Suppressor macrophage (primary cell): Measurements from ENCODE around the gene SLC12A2.

Experiments
- DNase-seq, 4 experiments: peaks; one replicate each; pipeline ENCODE4 v3.0.0-alpha.2; 2020 to 2022
- total RNA-seq, 17 experiments: gene quantifications; one replicate each; lab custom pipeline; 2026; ENCODE audit warnings: mixed read lengths in 6 of 17, inconsistent platforms in 3 of 17; lab: John Stamatoyannopoulos, UW

The SLC12A2 gene
- total RNA-seq = 16.2 to 50.7 (median 34.8) reads per million in 17 experiments

DNA sequence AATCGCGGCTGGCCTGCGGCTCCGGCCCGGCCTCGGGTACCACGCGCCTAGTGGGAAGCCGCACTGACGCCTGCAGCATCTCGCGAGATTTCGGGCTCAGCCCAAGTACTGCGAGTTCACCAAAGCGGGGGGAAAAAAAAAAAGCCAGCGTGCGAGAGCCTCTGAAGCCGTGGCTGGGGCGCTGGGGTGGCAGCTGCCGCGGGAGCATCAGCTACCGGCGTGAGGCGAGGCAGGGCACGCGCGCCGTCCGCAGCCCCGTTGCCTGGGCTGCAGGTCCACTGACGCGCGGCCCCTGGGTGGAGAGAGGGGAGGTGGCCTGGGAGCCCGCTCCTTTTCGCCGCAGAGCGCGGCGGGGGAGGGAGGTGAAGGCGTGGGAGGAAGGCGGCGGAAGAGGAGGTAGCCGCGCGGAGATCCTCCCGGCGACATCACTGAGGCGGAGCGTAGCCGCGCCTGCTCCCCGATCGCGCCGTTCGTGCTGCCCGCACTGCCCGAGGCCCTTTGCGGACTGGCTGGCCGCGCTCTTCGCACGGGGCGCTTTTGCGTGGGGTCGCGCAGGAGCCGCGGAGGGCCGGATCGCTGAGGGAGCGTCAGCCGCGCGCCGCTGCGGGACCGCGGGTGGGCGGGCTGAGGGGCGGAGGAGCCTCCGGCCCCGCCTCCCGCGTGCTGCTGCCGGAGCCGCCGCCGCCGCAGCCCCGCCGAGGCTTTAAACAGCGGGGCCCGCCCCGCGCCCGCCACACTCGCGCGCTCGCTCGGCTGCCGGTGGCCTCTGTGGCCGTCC is at the start of gene SLC12A2:
SLC12A2 (plus strand) TSS at position 734 of the 778 bp plus-strand sequence. CDS start 189 bp downstream, outside the sequence.
- peak; percentile 93 to 99 (median 96) for DNase-seq

GRCh38 chr5:128035689-128036088 is 47.9 kb upstream of the SLC12A2 start:
- DNase-seq = no peak

DNA sequence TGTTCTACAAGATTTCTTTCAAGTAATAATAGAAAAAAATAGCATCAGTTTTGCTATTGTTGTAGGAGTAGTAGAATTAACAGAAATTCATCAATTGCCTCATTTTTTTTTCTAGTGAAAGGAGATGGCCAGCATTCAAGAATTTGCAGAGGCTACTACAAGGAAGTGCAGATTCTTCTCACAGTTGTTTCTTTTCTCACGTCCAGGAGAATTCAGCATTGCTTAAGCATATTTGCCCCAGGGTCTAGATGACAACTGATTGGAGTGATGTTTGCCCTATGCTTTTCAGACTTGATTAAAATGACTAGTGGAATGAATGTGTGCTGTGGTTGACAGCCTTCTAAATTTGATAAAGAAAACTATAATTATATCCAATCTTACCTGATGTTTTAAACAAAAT is 46.6 kb upstream of the SLC12A2 start:
- DNase-seq = no peak

DNA sequence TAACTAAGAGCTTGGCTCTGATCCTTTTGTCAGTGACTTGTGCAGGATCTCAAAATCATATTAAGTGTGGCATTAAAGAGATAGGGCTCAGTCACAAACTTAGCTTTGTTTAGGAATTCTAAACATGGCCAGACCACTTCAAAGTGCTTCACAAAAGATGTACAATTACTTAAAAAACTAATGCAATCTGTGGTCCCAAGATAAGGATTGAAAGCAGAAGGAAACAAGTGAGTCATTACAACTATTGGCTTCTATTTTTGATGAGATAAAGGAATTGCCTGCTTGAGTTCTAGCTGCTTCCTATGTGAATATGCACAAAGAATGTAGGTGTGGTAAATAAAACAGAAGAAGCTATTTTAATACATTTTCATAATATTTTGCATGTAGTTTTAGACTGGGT is 44.9 kb upstream of the SLC12A2 start:
- peak in 2 of 4 experiments; percentile 9 to 18 for DNase-seq

DNA sequence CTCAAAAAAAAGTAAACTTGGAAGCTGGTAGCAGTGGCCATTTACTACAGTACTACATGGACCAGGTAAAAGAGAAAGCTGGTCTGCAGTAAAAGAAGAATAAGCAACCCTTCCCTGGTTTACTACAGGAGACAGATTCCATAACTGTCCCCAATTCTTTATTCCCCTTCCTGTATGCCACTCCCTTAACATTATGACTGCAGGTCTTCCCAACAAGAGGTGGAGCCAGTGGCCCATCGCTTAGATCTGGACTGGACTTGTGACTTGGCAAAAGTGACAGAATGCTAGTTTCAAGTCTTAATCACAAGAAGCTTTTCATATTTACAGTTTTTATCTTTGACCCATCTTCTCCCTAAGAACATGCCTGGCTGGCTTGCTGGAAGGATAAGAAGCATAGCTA is 42.6 kb upstream of the SLC12A2 start:
- DNase-seq = no peak

GRCh38 chr5:128052780-128053179 is 30.8 kb upstream of the SLC12A2 start:
- DNase-seq = no peak

- no peak for DNase-seq
Observed at GRCh38 chr5:128053291-128053954, 30.1 kb upstream of the SLC12A2 start.

DNA sequence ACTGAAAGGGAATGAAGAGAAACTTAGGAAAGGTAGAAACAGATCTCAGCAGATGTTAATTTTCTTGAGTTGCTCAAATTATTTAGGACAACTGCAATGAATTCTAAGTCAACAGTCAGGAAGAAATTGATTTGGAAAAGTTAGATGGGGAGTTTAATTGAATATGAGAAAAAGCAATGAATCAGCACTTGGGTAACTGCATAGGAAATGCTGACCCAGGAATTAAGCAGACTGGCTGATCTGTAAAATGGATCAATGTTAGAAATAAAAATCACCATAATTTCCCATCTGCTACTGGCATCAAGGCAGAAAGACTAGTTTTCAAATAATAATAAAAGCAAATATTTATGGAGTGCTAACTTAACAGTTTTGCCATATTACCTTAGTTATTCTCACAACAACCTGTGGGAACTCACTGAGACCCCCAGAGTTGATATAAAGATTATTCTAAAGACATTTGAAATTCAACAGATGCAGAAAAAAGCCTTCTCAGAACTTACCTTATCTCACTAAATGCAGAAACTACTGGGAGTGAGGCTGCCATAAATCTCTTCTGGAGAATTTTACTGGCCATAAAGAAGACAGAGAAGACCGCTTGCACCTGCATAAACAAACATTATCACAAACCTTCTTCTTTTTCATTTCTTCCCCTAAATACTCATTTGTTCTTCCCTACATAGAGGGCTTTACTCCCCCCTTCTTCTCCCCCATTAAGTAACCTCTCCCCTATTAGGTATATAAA is 22.8 kb upstream of the SLC12A2 start:
- no peak for DNase-seq

GRCh38 chr5:128062172-128062746 is 21.3 kb upstream of the SLC12A2 start:
- DNase-seq = no peak

DNA sequence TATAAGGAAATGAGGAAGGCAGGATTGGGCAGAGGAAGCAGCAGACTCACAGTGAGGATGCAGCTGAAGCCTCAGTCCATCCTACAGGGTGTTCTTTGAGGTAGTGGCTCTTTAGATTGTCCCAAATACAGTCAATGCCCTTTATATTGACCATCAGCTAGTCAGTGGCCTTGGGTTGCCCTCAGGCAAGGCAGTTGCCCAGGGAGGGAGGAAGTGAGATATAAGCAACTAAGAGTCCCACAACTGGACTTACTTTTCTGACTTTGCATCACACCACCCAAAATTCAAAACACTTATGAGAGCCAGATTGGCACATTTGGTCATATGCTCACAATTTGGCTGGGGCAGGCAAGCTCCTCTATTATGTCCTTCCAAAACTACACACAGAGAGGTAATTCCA is 9.4 kb upstream of the SLC12A2 start:
- DNase-seq = peak in 3 of 4 experiments; percentile 8 to 12 (median 8)

- no peak for DNase-seq
Observed at GRCh38 chr5:128074953-128075352, 8.6 kb upstream of the SLC12A2 start.

- DNase-seq = no peak
Observed at GRCh38 chr5:128077526-128077925, 6.0 kb upstream of the SLC12A2 start.

GRCh38 chr5:128081111-128081851 is 2.3 kb upstream of the SLC12A2 start:
- DNase-seq = no peak

DNA sequence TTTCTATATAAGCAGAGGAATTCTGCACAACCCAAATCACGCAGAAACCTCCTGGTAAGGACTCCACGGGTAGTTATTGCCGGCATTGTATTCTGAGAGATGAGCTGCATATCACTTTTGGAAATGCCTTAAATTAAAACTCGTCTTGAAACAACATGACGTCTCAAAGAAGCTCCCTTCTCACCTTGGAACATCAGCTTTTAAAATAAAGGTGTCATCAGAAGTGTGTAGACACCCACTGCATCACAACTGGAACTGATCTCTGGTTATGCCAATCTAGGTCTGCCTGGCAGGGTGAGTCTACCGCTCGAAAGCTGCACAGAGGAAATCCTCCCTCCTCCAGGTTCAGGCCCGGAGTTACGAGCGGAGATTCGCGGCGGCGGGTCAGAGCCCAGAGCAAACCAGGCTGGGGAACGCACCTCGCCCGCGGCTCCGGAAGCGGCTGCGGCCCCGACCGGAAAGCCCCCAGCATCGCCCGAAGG is 974 bp upstream of the SLC12A2 start:
- no peak for DNase-seq

GRCh38 chr5:128083811-128084227 is 253 bp downstream of the SLC12A2 start:
- DNase-seq = no peak

DNA sequence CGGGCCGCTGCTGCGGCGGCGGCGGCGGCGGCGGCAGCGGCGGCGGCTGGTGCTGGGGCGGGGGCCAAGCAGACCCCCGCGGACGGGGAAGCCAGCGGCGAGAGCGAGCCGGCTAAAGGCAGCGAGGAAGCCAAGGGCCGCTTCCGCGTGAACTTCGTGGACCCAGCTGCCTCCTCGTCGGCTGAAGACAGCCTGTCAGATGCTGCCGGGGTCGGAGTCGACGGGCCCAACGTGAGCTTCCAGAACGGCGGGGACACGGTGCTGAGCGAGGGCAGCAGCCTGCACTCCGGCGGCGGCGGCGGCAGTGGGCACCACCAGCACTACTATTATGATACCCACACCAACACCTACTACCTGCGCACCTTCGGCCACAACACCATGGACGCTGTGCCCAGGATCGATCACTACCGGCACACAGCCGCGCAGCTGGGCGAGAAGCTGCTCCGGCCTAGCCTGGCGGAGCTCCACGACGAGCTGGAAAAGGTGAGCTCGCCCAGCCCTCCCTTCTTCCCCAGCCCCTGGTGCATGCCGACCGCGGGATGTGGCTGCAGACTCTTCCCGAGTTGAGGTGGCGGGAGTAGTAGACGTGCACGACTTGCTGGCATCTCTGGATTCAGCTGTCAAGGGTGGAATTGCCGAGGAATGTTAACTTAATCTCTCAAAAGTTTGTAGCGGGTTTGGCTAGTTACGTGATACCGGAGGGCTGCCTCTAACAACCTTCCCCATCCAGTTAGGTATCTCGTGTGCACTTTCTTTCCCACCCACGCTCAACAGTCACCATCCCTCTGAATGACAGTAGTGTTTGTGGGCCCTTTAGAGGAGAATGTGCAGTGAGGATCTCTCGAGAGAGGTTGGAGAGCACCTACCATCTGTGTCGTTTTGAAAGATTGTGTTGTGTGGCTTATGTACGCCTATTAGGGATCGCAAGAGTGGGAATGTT is 932 bp downstream of the SLC12A2 start:
- peak in 3 of 4 experiments; percentile 42 to 49 (median 44) for DNase-seq

DNA sequence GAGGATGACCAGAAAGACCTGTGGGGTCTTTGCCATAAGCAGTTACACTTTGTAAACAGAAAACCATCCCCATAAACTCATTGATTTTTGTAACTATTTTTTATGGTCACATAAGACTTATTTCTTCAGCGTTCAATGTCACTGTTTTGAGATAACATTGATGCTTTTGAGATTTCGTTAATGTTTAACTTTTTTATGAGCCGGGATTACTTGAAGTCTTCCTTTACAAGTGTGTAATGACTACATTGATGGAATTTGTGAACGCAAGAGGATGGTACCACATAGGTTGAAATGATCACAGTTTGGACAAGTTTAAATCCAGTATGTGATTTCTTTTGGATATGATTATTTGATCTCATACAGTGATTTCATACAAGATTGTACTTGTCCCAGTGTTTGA is 1.8 kb downstream of the SLC12A2 start:
- no peak for DNase-seq

DNA sequence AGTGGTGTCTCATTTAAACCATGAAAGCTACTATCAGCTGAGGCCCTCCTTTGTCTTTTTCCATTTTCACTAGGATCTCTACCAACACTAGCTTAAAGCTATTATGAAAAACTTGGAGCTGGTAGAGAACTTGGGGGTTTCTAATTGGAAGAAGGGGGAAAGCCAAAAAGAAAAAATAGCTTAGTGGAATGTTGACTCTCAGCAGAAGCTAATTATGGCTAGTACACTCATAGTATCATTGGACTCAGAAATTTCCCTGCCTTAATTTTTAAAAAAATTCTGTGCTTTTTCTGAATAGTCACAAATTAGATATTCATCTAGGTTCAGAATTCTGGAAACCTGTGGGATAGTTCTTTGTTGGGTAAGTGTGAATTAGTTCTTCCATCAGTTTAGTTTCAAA is 8.0 kb downstream of the SLC12A2 start:
- DNase-seq = no peak

DNA sequence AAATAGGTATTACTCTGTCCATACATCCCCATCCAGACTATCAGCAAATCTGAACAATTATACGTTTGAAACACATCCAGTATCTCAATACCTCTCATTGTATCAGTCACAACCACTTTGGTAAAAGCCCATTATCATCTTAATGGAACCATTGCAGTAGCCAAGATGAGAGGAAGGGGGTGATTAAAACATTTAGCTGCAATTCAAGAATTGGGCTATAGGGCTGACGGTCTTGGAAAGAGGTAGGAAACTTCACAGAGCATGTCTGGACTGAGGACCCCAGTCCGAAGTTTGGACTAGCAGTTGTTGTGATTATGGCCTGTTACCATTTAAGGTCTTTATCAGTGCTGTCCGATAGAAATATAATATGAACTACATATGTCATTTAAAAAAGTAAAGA is 8.6 kb downstream of the SLC12A2 start:
- no peak for DNase-seq

DNA sequence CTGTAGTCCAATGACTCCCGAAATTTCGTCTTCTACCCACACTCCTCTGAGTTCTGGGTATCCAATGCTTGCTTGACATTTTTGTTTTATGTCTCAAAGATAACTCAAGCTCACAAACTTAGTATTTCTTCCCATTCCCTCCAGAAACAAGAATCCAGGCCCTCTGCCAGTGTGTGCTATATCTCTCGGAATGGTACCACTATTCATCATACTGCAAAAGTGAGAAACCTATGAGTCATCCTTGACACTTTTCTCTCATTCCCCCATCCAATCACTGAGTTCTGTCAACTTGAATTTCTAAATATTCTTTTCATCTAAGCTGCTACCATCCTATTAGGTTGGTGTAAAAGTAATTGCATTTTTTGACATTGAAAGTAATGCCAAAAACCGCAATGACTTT is 9.8 kb downstream of the SLC12A2 start:
- DNase-seq = no peak

GRCh38 chr5:128097224-128097623 is 13.7 kb downstream of the SLC12A2 start:
- DNase-seq = no peak
